Measurements from ENCODE around the gene NAT16. TPM values are rescaled to one million over a fixed set of nuclear protein-coding genes. Genes with fewer than 3 reads are reported as not detected.
"Not testable (repeated sequence)": the region's sequence is repeated elsewhere in the genome, so short reads cannot be mapped to it uniquely, and the experiment has no call there.

The NAT16 gene
- total RNA-seq, 4 donors from 2014 or later: not detected

DNA sequence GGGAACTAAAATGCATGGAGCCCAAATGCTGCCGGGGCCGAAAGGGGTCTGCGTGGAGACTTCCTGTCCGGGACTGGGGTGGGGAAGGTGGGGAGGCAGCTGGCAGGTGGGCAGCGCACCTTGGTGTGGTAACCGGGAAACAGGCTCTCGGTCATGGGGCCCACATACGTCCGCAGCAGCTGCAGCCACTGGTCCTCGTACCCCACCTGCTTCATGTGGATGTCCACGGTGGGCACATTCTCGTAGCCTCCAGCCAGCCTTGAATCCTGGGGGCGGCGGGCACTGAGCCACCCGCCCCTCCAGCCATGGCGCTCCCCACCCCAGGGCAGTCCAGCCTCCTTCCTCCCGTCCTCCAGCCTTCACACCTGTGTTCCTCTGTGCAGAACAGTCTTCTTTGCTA lies 27.4 kb upstream of the NAT16 start:
- Histone ChIP-seq H3K27ac (no peak overlapping the region), H3K4me1 (no peaks in the 10 kb centered on the region), H3K4me3 (no peak overlapping the region), H3K27me3 (no peaks in the 10 kb centered on the region), H3K9me3 (no peaks in the 10 kb centered on the region), H3K36me3 (no peaks in the 10 kb centered on the region)
- intact Hi-C loops (cut with DNase I; ENCODE audit: low total_unique reads): no loop called here
- DNase-seq: no peak
- TF ChIP-seq POLR2A (IDR thresholded peaks at IDR 0.05): no peak
- TF ChIP-seq, protein P1, sequence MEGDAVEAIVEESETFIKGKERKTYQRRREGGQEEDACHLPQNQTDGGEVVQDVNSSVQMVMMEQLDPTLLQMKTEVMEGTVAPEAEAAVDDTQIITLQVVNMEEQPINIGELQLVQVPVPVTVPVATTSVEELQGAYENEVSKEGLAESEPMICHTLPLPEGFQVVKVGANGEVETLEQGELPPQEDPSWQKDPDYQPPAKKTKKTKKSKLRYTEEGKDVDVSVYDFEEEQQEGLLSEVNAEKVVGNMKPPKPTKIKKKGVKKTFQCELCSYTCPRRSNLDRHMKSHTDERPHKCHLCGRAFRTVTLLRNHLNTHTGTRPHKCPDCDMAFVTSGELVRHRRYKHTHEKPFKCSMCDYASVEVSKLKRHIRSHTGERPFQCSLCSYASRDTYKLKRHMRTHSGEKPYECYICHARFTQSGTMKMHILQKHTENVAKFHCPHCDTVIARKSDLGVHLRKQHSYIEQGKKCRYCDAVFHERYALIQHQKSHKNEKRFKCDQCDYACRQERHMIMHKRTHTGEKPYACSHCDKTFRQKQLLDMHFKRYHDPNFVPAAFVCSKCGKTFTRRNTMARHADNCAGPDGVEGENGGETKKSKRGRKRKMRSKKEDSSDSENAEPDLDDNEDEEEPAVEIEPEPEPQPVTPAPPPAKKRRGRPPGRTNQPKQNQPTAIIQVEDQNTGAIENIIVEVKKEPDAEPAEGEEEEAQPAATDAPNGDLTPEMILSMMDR (IDR thresholded peaks at IDR 0.05): no peak

DNA sequence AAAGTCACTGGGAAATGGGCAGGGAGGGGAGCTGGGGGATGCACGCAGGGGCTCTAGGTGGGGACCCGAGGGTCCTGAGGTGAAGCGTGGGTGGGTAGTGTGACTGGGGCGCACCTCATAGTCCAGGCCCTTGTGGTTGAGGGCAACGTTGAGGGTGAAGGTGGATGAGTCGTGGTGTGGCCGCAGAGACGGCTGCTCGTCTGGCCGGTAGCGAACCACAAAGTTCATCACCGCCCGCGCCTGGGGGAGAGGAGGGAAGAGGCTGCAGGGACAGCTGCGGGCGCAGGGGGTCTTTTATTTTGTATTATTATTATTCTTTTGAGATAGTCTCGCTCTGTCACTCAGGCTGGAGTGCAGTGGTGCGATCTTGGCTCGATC lies 26.6 kb upstream of the NAT16 start:
- TF ChIP-seq POLR2A (IDR thresholded peaks at IDR 0.05): no peak
- TF ChIP-seq, protein P1 (IDR thresholded peaks at IDR 0.05): no peak
- intact Hi-C loops (cut with DNase I; ENCODE audit: low total_unique reads): no loop called here

GRCh38 chr7:101205901-101206664 lies 26.0 kb upstream of the NAT16 start:
- TF ChIP-seq, protein P1 (IDR thresholded peaks at IDR 0.05): no peak
- TF ChIP-seq POLR2A (IDR thresholded peaks at IDR 0.05): no peak
- no peaks in the 10 kb centered on the region for H3K36me3 ChIP-seq

More for the DNA sequence above, 26.6 kb upstream of the NAT16 start:
- H3K27ac ChIP-seq: no peak overlapping the region
- no peaks in the 10 kb centered on the region for H3K36me3 ChIP-seq
- H3K27me3 ChIP-seq: peaks cover 0 to 8% of the 10 kb centered on the region in 2 donors
- H3K4me3 ChIP-seq: no peak overlapping the region
- no peaks in the 10 kb centered on the region for H3K9me3 ChIP-seq
- peaks cover 0 to 4% of the 10 kb centered on the region in 2 donors for H3K4me1 ChIP-seq
- DNase-seq: no peak

DNA sequence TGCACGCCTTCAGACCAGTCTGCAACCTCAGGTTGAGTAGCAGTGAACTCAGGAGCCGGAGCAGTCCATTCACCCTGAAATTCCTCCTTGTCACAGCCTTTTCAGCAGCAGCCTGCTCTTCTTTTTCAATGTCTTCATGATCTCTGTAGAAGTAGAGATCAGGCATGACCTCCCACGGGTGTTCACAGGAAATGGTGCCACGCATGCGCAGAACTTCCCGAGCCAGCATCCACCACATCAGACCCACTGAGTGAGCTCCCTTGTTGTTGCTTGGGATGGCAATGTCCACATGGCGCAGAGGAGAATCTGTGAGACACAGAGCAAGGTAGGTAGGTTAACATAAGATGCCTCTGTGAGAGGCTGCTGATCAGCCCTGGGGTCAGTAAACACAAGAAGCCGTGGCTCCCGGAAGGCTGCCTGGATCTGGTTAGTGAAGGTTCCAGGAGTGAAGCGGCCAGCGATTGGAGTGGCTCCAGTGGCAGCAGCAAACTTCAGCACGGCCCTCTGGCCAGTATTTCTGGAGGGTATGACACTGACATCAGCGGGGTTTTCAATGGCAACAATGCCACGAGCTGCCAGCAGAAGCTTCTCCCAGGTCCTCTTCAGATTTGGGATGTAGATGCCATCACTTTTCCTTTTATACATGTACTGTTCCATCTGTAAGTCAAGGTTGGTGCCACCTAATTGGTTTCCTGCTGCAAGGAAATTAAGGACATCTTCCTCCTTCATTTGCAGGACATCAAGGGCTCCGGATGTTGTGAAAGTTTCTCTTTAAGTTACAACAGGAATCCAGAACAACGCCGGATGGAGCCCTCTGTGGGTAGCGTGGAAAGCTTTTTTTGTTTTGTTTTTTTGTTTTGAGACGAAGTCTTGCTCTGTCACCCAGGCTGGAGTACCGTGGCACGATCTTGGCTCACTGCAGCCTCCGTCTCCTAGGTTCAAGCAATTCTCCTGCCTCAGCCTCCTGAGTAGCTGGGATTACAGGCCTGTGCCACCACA lies 23.9 kb upstream of the NAT16 start:
- H3K4me1 ChIP-seq; H3K36me3 ChIP-seq; H3K9me3 ChIP-seq; H3K4me3 ChIP-seq; DNase-seq; intact Hi-C loops (cut with DNase I; ENCODE audit: low total_unique reads); H3K27ac ChIP-seq: not testable (repeated sequence)
- H3K27me3 ChIP-seq: peaks cover 0 to 12% of the 10 kb centered on the region in 2 donors

More at GRCh38 chr7:101205901-101206664, 26.0 kb upstream of the NAT16 start:
- Histone ChIP-seq H3K27me3 (peaks cover 0 to 12% of the 10 kb centered on the region in 2 donors), H3K4me3 (no peak overlapping the region), H3K27ac (no peak overlapping the region), H3K9me3 (no peaks in the 10 kb centered on the region), H3K4me1 (peaks cover 0 to 4% of the 10 kb centered on the region in 2 donors)
- intact Hi-C loops (cut with DNase I; ENCODE audit: low total_unique reads): no loop called here
- no peak for DNase-seq

DNA sequence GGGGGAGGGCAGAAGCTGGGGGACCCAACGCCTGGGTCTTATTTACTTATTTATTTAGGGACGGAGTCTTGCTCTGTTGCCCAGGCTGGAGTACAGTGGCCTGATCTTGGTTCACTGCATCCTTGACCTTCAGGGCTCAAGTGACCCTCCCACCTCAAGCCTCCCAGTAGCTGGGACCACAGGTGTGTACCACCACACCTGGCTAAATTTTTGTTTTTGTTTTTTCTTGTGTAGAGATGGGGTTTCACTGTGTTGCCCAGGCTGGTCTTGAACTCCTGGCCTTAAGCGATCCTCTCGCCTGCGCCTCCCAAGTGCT lies 22.5 kb upstream of the NAT16 start:
- peaks cover 0 to 12% of the 10 kb centered on the region in 2 donors for H3K27me3 ChIP-seq
- no peak overlapping the region for H3K27ac ChIP-seq
- no peak overlapping the region for H3K4me3 ChIP-seq
- no peak for DNase-seq
- H3K9me3 ChIP-seq: no peaks in the 10 kb centered on the region
- peaks cover 0 to 4% of the 10 kb centered on the region in 2 donors for H3K4me1 ChIP-seq
- TF ChIP-seq POLR2A (IDR thresholded peaks at IDR 0.05): no peak
- TF ChIP-seq, protein P1 (IDR thresholded peaks at IDR 0.05): no peak
- no peaks in the 10 kb centered on the region for H3K36me3 ChIP-seq
- intact Hi-C loops (cut with DNase I; ENCODE audit: low total_unique reads): no loop called here

Measured in uterus (tissue), 4 donors.